HG03064 (cell line): ENCODE results near the gene IGHMBP2.

Source experiments
- ATAC-seq: cut with Tn5 transposase; IDR thresholded peaks from one replicate; pipeline ENCODE4 v1.9.1; 2021; ENCODE audit warnings: low read depth; ENCODE audit not compliant: unreplicated experiment

The IGHMBP2 gene

DNA sequence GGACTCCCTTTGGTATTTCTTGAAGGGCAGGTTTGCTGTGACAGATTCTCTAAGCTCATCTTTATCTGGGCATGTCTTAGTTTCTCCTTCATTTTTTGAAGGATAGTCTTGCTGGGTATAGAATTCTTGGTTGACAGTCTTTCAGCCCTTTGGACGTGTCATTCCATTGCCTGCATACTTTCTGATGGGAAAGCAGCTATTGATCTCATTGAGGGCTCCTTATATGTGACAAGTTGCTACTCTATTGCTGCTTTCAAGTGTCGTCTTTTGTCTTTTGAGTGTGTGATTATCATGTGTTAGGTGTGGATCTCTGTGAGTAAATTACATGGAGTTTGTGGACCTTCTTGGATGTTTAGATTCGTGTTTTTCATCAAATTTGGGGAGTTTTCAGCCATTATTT is 21.9 kb downstream of the IGHMBP2 start:
- ATAC-seq: no peak

DNA sequence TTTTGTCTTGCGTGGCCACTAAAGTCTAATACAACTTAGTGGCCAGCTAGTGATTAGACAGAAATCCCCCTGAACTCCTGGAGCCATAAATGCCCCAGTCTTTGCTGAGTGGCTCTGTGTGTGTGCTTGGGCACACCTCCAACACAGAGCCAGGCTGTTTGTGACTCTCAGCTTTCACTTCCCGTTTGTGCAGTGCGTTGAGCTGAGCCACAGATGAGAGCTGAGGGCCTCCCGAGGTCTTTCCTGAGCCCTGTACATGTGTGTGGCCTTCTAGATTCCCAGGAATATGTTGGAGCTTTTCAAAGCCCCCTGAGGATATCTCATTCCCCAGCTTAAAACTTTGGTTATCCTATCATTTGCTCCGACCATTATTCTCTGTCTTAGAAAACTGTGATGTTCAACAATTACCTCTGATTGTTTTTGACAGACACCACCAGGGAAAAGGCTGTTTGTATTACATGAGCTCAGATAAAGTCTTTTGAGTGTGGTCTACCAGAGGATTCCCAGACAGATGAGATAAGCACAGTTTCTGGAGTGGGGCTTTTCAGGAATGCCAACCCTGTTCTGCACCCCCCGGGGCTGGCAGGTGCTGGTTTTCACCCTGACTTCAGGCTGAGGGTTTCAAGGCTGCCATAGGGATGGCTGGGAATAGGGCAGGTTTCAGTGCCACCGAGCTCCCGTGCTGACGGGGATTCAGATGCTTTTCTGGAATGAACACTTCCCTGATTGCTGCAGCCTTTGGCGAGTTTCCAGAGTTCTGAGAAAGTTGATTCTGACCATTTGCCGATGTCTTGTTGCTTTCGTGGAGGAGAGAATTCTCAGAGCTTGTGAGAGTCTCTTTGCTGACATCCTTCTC is 23.8 kb downstream of the IGHMBP2 start:
- no peak for ATAC-seq

DNA sequence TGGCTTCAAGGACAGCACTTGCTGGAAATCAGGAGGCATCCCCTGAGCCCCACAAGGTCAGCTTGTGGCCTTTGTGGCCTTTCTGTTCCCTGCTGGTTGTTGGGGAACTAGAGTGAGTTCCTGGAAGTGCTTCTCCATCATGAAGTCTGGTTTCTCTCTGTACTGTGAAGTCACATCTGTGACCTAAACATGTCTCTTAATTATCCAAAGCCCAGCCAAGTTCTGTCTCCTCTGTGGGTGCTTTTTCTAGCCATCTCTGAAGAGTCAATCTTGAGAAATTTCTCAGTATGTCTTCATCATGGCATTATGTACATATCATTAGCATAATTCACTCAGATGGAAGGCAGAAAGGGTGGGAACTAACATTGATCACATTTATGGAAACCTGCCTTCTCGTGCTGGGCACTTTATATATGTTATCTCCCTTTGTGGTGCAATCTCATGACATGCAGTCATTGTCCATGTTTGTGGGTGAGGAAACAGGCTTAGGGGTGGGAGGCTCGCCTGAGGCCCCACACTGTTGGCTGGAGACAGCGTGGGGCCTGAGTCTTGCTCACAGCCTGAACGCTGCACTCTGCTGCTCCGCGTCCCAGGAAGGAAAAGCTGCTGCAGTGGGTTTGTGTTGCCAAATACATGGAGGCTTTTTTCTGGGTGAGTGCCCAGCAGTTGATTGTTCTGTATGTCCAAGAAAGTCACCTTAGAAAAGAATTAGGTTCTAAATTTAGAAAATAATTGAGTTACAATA is 24.6 kb downstream of the IGHMBP2 start:
- no peak for ATAC-seq

DNA sequence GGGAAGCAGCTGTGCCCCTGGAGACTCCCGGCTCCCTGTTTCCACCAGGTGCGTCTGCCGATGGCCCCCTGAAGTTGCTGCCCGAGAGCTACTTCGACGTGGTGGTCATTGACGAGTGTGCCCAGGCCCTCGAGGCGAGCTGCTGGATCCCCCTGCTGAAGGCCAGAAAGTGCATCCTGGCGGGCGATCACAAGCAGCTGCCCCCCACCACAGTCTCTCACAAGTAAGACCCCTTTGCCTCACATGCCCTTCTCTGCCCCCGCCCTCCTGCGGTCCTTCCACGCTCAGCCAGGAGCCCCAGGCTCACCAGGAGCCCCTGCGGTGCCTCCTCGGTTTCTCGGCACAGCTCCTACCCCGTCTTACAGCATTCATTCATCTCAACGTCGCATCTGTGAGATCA is 25.4 kb downstream of the IGHMBP2 start:
- ATAC-seq: no peak

DNA sequence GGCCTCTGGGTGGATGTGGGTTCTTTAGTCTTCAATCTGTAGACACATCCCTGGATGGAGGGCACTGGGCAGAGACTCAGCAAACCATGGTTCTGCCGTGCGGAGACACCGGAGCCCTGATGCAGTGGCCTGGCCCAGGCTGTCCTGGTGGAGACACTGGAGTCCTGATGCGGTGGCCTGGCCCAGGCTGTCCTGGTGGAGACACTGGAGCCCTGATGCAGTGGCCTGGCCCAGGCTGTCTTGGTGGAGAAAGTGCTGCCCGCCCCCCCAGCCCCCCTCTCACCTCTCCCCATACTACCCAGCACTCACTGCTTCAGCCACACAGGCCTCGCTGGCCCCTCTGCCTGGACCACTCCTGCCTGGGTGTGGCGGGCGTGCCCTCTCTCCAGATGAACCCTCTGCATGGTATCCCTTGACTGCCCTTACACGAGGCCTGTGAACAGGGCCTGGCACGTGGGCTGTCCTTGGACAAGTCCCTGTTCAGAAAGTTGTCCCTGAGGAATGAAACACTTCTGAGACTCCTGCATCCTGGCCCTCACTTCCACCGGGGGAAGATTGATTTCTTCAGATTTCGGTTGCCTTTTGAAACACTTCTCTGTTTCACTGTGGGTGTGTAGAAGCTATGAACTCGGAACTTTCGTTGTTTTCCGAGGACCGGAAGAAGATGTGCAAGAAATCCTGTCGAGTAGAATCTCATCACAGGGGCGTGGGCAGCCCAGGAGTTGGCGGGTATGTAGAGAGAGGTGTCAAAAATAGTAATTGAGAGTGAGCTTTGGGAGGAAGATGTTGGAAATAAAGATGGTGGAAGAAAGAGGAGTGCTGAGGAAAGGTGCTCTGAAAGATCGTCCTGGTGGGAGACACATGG is 26.2 kb downstream of the IGHMBP2 start:
- no peak for ATAC-seq

DNA sequence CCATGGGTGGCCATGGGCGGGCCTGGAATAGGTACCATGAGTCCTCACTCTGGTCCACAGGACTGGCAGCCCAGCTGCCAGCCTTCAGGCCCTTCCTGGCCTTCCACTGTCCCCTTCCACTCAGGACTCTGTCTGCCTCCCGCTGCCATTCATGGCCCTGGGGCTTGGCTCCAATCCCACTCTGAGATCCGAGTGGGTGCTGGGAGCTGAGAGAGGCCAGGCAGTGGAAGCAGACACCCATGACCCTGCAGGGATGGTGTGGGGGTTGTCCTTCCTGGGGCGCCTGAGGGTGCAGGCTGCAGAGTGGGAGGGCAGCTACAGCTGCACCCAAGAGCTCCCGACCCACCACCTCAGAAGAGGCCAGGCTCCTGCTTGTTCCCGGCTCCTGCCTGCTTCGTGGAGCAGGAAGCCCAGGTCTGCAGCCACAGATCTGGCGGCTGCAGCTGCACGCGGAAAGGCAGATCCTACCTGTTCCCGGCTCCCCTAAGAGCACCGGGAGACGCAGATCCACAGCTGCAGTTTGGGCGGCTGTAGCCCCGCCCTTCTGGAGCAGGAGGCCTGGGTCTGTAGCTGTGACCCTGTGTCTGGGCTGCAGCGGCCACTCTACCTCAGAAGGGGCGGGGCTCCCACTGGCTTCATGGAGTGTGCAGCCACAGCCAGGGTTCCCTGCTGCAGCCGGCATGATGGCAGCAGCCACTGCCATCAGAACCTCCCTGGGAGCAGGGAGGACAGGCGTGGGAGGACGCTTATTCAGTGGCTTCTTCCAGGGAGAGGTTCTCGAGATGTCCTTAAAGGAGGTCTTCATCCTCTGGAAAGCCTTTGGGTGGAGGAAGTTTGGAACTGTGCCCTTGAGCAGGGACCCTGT is 27.5 kb downstream of the IGHMBP2 start:
- no peak for ATAC-seq

DNA sequence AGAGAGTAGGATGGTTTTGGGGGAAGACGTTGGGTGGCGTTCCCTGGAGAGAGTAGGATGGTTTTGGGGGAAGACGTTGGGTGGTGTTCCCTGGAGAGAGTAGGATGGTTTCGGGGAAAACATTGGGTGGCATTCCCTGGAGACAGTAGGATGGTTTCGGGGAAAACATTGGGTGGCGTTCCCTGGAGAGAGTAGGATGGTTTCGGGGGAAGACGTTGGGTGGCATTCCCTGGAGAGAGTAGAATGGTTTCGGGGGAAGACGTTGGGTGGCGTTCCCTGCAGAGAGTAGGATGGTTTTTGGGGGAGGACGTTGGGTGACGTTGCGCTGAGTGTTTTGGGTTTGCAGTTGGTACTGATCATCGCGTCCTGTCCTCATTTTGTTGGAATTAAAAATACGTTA is 28.2 kb downstream of the IGHMBP2 start:
- ATAC-seq: no peak

DNA sequence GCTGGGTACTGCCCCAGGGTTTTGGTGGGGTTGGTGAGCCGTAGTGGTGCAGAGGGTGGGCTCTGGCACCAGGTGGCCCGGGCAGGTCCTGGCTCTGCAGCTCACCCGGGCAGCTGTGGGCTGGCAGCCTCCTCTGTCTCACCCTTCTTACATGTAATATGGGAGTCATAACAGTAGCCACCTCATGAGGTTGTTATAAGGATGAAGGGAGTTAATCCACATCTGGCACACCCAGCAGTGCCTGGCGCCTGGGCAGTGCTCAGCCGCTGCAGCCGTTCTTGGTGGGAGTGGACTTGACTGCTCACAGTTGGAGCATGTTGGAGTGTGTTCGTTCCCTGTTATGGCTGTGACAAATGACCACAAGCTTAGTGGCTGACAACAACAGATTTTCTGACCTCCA is 28.7 kb downstream of the IGHMBP2 start:
- ATAC-seq: no peak

DNA sequence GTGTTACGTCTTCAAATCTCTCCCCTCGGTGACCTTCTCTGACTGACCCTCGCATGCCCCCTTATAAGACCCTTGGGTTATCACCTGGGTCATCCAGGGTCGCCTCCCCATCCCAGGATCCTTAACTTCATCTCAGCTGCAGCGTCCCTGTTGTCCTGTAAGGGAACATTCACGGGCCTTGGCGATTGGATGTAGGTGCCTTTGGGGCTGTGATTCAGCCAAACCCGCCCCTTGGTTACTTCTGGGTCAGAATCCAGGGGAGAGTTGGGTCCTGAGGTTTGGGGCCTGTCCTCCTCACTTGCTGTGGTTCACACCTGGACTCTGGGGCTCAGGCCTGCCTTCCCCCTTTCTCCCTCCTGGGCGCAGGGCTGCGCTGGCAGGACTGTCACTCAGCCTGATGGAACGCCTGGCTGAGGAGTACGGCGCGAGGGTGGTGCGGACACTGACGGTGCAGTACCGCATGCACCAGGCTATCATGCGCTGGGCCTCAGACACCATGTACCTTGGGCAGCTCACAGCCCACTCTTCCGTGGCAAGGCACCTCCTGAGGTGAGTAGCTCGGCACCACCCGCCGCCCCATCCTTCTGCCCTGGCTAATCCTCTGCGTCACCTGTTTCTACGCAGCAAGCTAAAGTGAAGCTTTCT is 29.4 kb downstream of the IGHMBP2 start:
- ATAC-seq: no peak

DNA sequence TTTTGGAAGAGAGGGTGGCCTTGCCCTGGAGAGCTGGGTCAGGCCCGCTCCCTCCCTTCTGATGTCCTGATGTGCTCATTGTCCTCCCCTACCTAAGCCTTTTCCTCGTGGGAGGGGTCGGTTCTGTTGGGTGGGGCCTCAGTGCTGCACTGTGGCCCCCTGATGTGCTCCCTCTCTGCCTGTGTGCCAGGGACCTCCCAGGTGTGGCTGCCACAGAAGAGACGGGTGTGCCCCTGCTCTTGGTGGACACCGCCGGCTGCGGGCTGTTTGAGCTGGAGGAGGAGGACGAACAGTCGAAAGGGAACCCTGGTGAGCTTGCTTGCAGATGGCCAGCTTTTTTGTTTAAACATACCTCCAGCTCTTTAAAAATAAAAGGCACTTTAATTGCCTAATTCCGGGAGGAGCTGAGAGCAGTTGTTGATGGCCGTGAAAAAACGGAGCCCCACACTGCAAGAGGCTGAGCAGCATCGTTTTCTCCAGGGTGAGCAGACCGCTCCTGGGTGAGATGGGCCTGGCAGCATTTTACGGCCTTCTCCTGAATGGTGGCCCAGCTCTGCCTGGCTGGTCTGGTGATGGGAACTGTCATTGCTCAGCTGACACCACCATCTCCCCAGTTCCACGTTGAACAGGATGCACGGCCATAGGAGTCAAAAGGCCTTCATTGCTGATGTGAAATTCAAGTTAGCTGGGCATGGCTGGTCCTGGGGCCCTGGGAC is 30.1 kb downstream of the IGHMBP2 start:
- no peak for ATAC-seq

DNA sequence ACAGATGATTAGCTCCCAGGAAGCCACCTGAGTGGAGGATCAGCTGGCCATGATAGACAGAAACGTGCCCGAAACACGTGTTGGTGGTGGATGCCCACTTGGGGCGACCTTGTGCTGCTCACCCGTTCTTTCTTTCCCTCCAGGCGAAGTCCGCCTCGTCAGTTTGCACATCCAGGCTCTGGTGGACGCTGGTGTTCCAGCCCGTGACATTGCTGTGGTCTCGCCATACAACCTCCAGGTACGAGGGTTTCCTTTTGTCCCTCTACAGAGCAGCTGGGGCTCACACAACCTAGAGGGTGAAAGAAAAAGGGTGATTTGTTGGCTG is 30.6 kb downstream of the IGHMBP2 start:
- no peak for ATAC-seq

DNA sequence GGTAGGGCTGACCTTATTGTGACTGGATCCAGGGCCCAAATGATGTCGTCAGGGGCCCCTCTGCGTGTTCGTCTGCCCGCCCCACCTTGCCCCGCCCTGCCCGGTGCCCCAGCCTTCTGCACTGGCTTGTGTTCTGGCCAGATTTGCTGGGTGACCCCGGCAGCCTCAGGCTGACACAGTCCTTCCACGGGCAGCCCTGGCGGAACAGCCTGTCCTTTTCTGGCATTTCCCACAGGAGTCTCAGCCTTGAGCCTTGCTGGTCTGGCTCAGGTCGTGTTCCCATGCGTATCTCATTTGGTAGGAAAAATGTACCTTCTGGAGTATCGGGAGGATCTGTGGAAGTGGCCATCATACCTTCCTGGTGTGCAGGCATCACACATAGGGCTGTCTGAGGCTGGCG is 31.0 kb downstream of the IGHMBP2 start:
- ATAC-seq: no peak

DNA sequence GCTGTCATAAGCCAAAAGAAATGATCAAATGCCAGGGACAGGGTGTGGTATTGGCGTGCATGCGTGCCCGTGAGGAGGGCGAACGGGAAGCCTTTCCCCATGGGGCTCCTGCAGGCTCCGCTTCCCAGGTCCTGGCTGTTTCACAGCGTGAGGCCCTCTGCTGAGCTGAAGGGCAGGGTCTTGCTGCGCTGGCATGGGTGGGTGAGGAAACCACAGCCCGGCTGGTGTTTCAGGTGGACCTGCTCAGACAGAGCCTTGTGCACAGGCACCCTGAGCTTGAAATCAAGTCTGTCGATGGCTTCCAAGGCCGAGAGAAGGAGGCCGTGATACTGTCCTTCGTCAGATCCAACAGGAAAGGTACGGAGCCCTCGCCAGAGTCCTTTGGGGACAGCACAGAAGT is 31.4 kb downstream of the IGHMBP2 start:
- no peak for ATAC-seq

DNA sequence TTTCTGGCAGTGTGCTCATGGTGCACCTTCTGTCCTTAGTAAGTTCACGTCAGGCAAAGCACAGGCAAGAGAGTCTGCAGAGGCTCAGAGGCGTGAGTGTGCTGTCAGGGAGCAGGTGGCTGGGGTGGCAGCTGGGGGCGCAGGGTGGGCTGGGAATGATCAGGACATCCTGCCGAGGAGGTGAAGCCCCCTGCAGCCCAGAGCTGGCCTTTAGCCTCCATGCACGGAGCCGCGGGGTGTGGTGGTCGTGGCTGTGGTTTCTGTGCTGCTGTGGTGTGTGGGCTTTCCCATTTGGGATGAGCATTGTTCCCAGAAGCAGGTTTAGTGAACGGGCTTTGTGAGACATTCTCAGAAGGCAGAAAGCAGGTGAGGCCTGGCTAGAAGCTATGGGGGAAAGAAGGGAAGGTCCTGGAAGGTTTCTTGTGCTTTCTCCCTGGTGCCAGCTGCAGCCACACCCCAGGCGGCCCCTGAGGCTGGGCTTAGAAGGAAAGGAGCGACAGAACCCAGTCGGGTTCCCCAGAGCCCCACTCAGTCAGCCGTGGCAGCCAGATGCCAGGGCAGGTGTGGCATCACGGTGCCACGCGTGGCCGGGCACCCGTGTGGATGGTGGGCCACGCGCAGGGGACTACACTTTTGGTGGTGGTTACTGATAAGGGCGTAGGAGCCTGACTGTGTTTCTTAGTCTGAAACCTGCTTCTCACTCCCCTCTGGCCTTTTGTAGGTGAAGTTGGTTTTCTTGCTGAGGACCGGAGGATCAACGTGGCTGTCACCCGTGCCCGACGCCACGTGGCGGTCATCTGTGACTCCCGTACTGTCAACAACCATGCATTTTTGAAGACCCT is 32.0 kb downstream of the IGHMBP2 start:
- ATAC-seq: no peak

DNA sequence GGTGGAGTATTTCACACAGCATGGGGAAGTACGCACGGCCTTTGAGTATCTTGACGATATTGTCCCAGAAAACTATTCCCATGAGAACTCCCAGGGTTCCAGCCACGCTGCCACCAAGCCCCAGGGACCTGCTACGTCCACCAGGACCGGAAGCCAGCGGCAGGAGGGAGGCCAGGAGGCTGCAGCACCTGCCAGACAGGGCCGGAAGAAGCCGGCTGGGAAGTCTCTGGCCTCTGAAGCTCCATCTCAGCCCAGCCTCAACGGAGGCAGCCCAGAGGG is 32.6 kb downstream of the IGHMBP2 start:
- no peak for ATAC-seq

DNA sequence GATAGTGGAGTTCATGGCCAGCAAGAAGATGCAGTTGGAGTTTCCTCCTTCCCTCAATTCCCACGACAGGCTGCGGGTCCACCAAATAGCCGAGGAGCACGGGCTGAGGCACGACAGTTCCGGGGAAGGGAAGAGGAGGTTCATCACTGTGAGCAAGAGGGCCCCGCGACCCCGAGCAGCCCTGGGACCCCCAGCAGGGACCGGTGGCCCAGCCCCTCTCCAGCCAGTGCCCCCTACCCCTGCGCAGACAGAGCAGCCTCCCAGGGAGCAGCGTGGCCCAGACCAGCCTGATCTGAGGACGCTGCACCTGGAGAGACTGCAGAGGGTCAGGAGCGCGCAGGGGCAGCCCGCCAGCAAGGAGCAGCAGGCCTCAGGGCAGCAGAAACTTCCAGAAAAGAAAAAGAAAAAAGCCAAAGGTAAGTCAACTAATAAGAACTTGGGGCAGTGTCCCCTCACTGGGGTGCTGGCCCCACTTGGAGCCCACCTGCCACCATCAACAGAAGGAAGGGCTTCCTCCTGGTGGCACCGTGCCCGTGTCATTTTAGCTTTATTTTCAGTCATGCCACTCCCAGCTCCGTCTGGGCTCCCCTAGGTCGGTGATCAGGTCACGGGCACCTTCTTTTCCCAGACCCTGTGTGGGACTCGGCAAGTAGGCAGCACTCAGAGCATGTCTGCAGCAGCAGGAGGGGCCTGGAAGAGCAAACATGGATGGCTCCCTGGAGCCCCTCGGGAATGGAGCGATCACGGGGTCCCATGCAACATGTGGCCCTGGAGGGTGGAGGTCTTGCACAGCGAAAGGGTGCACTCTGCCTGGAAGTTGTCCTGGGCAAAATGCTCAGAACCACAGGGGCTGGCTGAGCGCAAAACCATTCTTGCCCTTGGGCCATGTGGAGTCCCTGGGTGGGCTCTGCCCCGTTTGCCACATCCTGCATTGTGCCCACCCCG is 33.3 kb downstream of the IGHMBP2 start:
- no peak for ATAC-seq

DNA sequence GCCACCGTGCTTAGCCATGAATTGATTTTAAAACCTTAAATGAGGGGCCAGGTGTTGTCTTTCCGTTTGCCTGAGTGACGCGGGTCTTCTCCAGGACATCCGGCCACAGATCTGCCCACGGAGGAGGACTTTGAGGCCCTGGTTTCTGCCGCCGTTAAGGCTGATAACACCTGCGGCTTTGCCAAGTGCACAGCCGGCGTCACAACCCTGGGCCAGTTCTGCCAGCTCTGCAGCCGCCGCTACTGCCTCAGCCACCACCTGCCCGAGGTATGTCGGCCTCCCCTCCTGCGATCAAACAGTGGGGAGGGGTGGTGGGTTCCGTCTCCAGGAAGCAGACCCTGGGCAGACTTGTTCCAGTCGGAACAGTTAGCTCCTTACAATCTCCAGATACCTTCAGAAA is 34.4 kb downstream of the IGHMBP2 start:
- no peak for ATAC-seq
